H9 (cell line): ENCODE data around the gene GFER. TPM values are rescaled to one million over a fixed set of nuclear protein-coding genes. Genes with fewer than 3 reads are reported as not detected.

Experiments
- DNase-seq: peaks from one replicate; pipeline ENCODE4 v3.0.0-alpha.2; 2017
- H2AFZ ChIP-seq: one replicate; pipeline ENCODE4 v1.6.1; 2013; ENCODE audit warnings: mild to moderate bottlenecking, low read length, control low read depth, moderate library complexity
- H2AK5ac ChIP-seq: 2 replicates; pipeline ENCODE4 v1.6.1; 2013; ENCODE audit warnings: low read length, control low read depth, mixed read lengths; ENCODE audit not compliant: insufficient read length
- H2BK120ac ChIP-seq: one replicate; pipeline ENCODE4 v1.6.1; 2013; ENCODE audit warnings: low read depth, mild to moderate bottlenecking, low read length, control low read depth, inconsistent platforms; ENCODE audit not compliant: poor library complexity, severe bottlenecking
- H2BK12ac ChIP-seq: 2 replicates; pipeline ENCODE4 v1.6.1; 2013; ENCODE audit warnings: low read length, control low read depth, mixed read lengths, low read depth; ENCODE audit not compliant: insufficient read length
- H2BK15ac ChIP-seq: 2 replicates; pipeline ENCODE4 v1.6.1; 2013; ENCODE audit warnings: low read depth, low read length, control low read depth
- H2BK20ac ChIP-seq: one replicate; pipeline ENCODE4 v1.6.1; 2013; ENCODE audit warnings: low read depth, mild to moderate bottlenecking, low read length, control low read depth, inconsistent platforms; ENCODE audit not compliant: poor library complexity, severe bottlenecking
- H2BK5ac ChIP-seq: 2 replicates; pipeline ENCODE4 v1.6.1; 2013; ENCODE audit warnings: low read length, control low read depth, mixed read lengths; ENCODE audit not compliant: insufficient read length
- H3K14ac ChIP-seq: 2 replicates; pipeline ENCODE4 v1.6.1; 2013; ENCODE audit warnings: low read length, control low read depth; ENCODE audit not compliant: insufficient read depth
- H3K18ac ChIP-seq: 2 replicates; pipeline ENCODE4 v1.6.1; 2013; ENCODE audit warnings: low read depth, mild to moderate bottlenecking, mixed read lengths, low read length, control low read depth; ENCODE audit not compliant: insufficient read length
- H3K23ac ChIP-seq: 2 replicates; pipeline ENCODE4 v1.6.1; 2013; ENCODE audit warnings: low read length, control low read depth, mixed read lengths, low read depth; ENCODE audit not compliant: insufficient read length
- H3K23me2 ChIP-seq: 2 replicates; pipeline ENCODE4 v1.6.1; 2013; ENCODE audit warnings: low read depth, mild to moderate bottlenecking, mixed read lengths, low read length, control low read depth; ENCODE audit not compliant: insufficient read length, poor library complexity, severe bottlenecking
- H3K27ac ChIP-seq: 2 replicates; pipeline ENCODE4 v1.5.1; 2013; ENCODE audit warnings: low read length, control low read depth, mixed read lengths, low read depth; ENCODE audit not compliant: insufficient read length
- H3K27me3 ChIP-seq: 2 replicates; pipeline ENCODE4 v1.6.1; 2013; ENCODE audit warnings: low read length, control low read depth, inconsistent platforms; ENCODE audit not compliant: insufficient read depth
- H3K4ac ChIP-seq: 2 replicates; pipeline ENCODE4 v1.6.1; 2013; ENCODE audit warnings: low read depth, mild to moderate bottlenecking, control low read depth, inconsistent platforms, low read length, moderate library complexity
- H3K4me1 ChIP-seq: 2 replicates; pipeline ENCODE4 v1.6.1; 2013; ENCODE audit warnings: low read length, control low read depth, inconsistent platforms; ENCODE audit not compliant: insufficient read depth
- H3K4me2 ChIP-seq: 2 replicates; pipeline ENCODE4 v1.6.1; 2013; ENCODE audit warnings: low read length, control low read depth, mixed read lengths; ENCODE audit not compliant: insufficient read length, insufficient read depth
- H3K56ac ChIP-seq: 2 replicates; pipeline ENCODE4 v1.6.1; 2013; ENCODE audit warnings: low read depth, mild to moderate bottlenecking, mixed read lengths, low read length, control low read depth; ENCODE audit not compliant: insufficient read length
- H3K79me1 ChIP-seq: 2 replicates; pipeline ENCODE4 v1.6.1; 2013; ENCODE audit warnings: low read depth, mild to moderate bottlenecking, moderate library complexity, low read length, control low read depth, inconsistent platforms; ENCODE audit not compliant: insufficient read depth, poor library complexity, severe bottlenecking
- H3K79me2 ChIP-seq: 2 replicates; pipeline ENCODE4 v1.6.1; 2013; ENCODE audit warnings: low read length, control low read depth, inconsistent platforms; ENCODE audit not compliant: insufficient read depth
- H3K9ac ChIP-seq: 2 replicates; pipeline ENCODE4 v1.6.1; 2013; ENCODE audit warnings: low read length, control low read depth, mixed read lengths; ENCODE audit not compliant: insufficient read length; ENCODE audit errors: extremely low read depth
- H3K9me3 ChIP-seq: one replicate; pipeline ENCODE4 v1.6.1; 2013; ENCODE audit warnings: low read depth, low read length, inconsistent platforms; ENCODE audit not compliant: control insufficient read depth
- H3T11ph ChIP-seq: one replicate; pipeline ENCODE4 v1.6.1; 2013; ENCODE audit warnings: mild to moderate bottlenecking, low read length, control low read depth, inconsistent platforms
- H4K20me1 ChIP-seq: one replicate; pipeline ENCODE4 v1.6.1; 2013; ENCODE audit not compliant: control insufficient read depth, insufficient read length, insufficient read depth
- H4K5ac ChIP-seq: 2 replicates; pipeline ENCODE4 v1.6.1; 2013; ENCODE audit warnings: low read depth, mild to moderate bottlenecking, mixed read lengths, low read length, control low read depth; ENCODE audit not compliant: insufficient read length
- H4K8ac ChIP-seq: replicated peaks from 2 replicates; pipeline ENCODE4 v1.6.1; 2013; ENCODE audit warnings: low read length, control low read depth, mixed read lengths, low read depth; ENCODE audit not compliant: insufficient read length
- H4K91ac ChIP-seq: 2 replicates; pipeline ENCODE4 v1.6.1; 2013; ENCODE audit warnings: low read depth, mild to moderate bottlenecking, moderate library complexity, mixed read lengths, low read length, control low read depth; ENCODE audit not compliant: insufficient read length
- H3K27ac Mint-ChIP-seq, 3 experiments: 2 replicates in 2 of 3; 3 replicates in 1 of 3; pipeline ENCODE4 v1.8.0; 2020 to 2021; ENCODE audit warnings: mixed read lengths in 3 of 3, mild to moderate bottlenecking in 1 of 3, moderate library complexity in 1 of 3
- H3K27me3 Mint-ChIP-seq: 2 replicates; pipeline ENCODE4 v1.8.0; 2021; ENCODE audit warnings: low read depth, mild to moderate bottlenecking, moderate library complexity, mixed read lengths
- H3K36me3 Mint-ChIP-seq, 3 experiments: 2 replicates in 2 of 3; 3 replicates in 1 of 3; pipeline ENCODE4 v1.8.0; 2020 to 2021; ENCODE audit warnings: low read depth in 3 of 3, mixed read lengths in 3 of 3; ENCODE audit not compliant: insufficient read depth in 1 of 3
- H3K4me1 Mint-ChIP-seq, 2 experiments: 2 replicates each; pipeline ENCODE4 v1.8.0; 2020; ENCODE audit warnings: mixed read lengths in 2 of 2
- H3K4me3 Mint-ChIP-seq, 2 experiments: 2 replicates in 1 of 2; 3 replicates in 1 of 2; pipeline ENCODE4 v1.8.0; 2020 to 2021; ENCODE audit warnings: mild to moderate bottlenecking in 2 of 2, mixed read lengths in 2 of 2, moderate library complexity in 1 of 2
- H3K9me3 Mint-ChIP-seq, 2 experiments: 2 replicates in 1 of 2; 3 replicates in 1 of 2; pipeline ENCODE4 v1.8.0; 2020; ENCODE audit warnings: mild to moderate bottlenecking in 2 of 2, mixed read lengths in 2 of 2, moderate library complexity in 1 of 2
- WGBS: extraction: QIAGEN DNeasy Blood & Tissue Kit; methylation state at CpG from one replicate; pipeline ENCODE4 v1.1.7; 2013; ENCODE audit warnings: missing lambda C conversion rate, low lambda C conversion rate, mixed read lengths; ENCODE audit not compliant: insufficient read length; ENCODE audit errors: extremely low coverage; 5-methylcytosine and 5-hydroxymethylcytosine counted together
- total RNA-seq: library from RNA; stranded (reverse); gene quantifications from 2 replicates; pipeline ENCODE4 v1.2.1, GENCODE V29; 2021
- TF ChIP-seq, protein P1 (sequence below): fragments of 200-600 bp; sonication (generic); conservative IDR thresholded peaks from 3 replicates; pipeline ENCODE4 v1.8.0; 2021; ENCODE audit warnings: antibody characterized with exemption, mild to moderate bottlenecking

GFER gene
- total RNA-seq, 1 experiment from 2014 or later, result 49.1 TPM

DNA sequence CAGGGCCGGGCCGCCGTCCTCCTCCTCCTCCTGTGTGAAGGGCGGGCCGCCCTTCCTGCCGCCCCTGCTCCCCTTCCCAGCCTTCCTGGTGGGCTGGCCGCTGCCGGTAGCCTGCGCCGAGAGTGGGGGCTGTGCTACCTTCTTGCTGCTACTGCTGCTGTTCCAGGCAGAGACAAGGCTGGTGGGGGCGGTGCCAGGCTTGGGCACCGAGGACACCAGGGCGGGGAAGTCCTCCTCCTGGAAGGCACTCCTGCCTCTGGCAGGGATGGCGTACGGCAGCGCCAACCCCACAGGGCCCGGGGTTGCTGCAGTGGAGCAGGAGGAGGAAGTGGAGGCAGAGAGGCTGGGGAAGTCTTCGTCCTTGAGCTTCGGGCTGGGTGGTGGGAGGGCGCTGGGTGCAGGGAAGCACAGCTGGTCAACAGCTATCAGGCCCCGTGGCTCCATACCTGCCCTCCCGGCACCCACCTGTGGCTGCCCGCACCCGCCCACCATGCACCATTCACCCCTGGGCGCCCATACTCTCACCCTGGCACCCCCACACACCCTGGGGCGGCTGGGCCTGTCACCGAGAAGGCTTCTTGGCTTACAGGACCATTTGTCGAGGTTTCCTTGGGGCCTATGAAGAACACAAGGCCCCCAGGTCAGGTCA lies 16.0 kb downstream of the GFER start:
- Histone ChIP-seq H2BK20ac (no peak overlapping the region), H2AK5ac (no peak overlapping the region), H3K14ac (no peak overlapping the region), H2BK5ac (no peak overlapping the region), H4K91ac (no peak overlapping the region), H2AFZ (no peak overlapping the region), H3K56ac (no peak overlapping the region), H3K4ac (no peak overlapping the region), H3K23ac (no peak overlapping the region), H2BK12ac (no peak overlapping the region), H4K5ac (no peak overlapping the region), H3K9me3 (no peaks in the 10 kb centered on the region), H3K79me2 (no peaks in the 10 kb centered on the region), H4K20me1 (no peaks in the 10 kb centered on the region), H3K18ac (no peak overlapping the region), H3K23me2 (no peaks in the 10 kb centered on the region), H3K4me1 (no peaks in the 10 kb centered on the region), H3K9ac (no peak overlapping the region), H3K27me3 (no peaks in the 10 kb centered on the region), H3K79me1 (peaks cover 3% of the 10 kb centered on the region), H2BK15ac (no peak overlapping the region), H4K8ac (no peak overlapping the region), H3T11ph (no peak overlapping the region), H3K4me2 (no peak overlapping the region), H2BK120ac (no peak overlapping the region), H3K27ac (no peak overlapping the region)
- H3K4me1 Mint-ChIP-seq, result peaks cover 4 to 9% of the 10 kb centered on the region in 2 experiments; a peak in 2 of 4 replicates
- no peak overlapping the region for H3K27ac Mint-ChIP-seq
- WGBS, result no CpG with 5 or more reads among the region's 28 CpGs
- peaks cover 18 to 48% (median 44%) of the 10 kb centered on the region in 3 experiments for H3K36me3 Mint-ChIP-seq
- TF ChIP-seq, protein P1, sequence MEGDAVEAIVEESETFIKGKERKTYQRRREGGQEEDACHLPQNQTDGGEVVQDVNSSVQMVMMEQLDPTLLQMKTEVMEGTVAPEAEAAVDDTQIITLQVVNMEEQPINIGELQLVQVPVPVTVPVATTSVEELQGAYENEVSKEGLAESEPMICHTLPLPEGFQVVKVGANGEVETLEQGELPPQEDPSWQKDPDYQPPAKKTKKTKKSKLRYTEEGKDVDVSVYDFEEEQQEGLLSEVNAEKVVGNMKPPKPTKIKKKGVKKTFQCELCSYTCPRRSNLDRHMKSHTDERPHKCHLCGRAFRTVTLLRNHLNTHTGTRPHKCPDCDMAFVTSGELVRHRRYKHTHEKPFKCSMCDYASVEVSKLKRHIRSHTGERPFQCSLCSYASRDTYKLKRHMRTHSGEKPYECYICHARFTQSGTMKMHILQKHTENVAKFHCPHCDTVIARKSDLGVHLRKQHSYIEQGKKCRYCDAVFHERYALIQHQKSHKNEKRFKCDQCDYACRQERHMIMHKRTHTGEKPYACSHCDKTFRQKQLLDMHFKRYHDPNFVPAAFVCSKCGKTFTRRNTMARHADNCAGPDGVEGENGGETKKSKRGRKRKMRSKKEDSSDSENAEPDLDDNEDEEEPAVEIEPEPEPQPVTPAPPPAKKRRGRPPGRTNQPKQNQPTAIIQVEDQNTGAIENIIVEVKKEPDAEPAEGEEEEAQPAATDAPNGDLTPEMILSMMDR, result no peak
- no peak overlapping the region for H3K4me3 Mint-ChIP-seq
- no peaks in the 10 kb centered on the region for H3K9me3 Mint-ChIP-seq
- no peaks in the 10 kb centered on the region for H3K27me3 Mint-ChIP-seq
- no peak for DNase-seq
